NCI-H510A treated with DMSO at 0.1 percent for 48 hours (cell line): ENCODE data around the gene GLI3.
"Not testable (repeated sequence)": the region's sequence is repeated elsewhere in the genome, so short reads cannot be mapped to it uniquely, and the experiment has no call there.

Experiments
- DNase-seq: peaks from one replicate; lab custom pipeline; 2025; lab: John Stamatoyannopoulos, UW

GLI3 gene

DNA sequence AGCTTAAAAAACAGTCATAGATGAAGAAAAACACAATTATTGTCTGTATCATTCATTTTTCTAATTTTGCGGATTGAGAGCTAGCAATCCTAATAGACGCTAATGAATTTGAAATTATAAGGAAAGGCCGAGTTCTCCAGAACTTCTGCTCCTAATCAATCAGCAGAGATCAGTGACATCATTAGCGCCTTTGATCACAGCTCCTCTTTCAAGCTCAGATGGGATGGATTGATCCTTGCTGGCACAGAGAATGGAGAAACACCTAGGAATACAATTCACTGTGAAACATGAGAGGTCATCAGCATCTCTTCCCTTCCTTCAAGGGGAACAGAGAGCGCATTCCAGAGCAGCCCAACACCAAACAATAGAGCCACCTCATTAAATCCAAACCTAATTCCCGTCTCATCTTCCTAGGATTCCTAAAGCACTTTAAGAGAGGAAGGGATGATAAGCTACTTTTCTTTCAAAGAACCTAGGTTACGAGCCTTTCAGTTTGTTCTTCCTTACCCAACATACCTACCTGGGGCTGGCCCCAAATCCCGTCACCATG is 24.4 kb downstream of the GLI3 start:
- no peak for DNase-seq

DNA sequence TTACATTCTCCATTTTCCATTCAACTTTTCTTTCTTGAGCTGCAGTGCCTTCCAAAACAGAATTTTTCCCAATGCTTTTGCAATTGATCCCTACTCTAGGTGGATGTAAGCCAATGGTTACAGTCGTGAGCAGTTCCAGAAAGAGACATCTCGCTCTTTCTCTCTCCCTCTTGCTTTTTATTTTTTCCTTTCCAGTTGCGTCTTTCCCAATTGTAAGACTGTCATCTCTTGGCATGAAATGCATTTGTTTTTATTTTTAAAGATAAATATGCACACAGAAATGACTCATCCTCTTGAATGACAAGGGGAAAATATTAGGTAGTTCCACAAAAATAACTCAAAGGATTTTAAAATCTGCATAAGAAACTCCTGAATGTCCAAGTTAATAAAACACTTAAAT is 25.1 kb downstream of the GLI3 start:
- no peak for DNase-seq

DNA sequence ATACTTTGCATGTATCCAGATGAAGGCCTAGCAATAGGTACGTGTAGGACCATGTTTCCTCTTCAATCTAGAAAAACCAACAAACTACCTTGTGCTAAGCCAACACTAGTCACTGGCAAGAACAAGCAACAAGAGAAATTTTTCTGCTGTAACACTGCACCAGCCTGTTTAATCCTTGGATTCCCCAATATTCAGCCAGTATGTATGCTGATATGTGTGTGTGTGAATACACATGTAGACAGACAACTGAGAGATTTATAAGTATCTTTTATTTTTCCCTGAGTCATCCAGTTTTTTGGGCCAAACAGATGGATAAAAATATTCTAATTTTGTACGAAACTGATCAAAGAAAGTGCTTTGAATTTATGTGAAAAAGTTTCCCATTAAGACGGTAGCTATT is 26.2 kb downstream of the GLI3 start:
- no peak for DNase-seq

DNA sequence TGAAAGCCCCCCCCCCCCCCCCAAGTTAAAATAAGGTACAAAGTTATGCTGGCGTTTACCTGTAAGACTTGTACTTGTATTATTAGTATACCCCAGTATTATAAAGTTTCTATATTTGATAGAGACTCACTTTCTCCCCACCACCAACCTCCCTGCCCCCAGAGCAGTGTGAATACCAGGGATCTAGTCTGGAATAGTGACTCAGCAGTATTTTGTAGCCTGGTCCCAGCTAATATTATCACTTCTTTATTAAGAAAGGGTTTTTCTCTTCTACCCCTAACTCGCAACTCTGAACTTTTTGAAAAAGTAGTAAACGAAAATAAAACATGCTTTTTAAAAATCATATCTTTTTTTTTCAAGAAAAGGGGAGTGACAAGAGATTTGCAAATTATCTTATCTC is 26.7 kb downstream of the GLI3 start:
- DNase-seq: no peak

DNA sequence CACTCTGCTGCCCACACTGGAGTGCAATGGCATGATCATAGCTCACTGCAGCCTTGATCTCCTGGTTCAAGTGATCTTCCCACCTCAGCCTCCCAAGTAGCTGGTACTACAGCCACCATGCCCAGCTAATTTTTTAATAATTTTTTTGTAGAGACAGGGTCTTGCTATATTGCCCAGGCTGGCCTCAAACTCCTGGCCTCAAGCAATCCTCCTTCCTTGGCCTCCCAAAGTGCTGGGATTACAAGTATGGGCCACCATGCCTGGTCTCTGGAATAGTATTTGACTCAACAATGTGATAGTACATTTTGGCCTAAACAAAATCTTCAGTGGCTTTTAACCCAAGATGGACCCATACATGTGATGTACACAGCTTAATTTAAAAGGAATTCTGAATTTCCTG is 27.9 kb downstream of the GLI3 start:
- not testable (repeated sequence) for DNase-seq

DNA sequence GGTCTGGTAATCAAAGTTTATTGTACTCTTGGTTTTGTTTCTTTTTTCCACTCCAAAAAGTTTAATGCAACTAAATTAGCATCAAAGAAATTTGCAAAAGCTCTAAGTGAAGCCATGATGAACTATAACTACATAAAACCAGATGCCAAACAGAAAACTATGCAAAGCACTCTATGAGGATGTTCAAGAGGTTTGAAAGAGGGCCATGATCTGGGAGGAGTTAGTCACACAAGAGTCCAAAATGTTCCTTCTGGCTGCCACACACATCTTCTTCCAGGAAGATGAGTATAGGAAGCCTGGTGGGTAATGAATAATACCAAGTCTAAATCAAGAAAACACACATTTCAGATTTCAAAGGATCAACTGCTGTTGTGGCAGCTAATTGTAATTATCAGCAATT is 28.4 kb downstream of the GLI3 start:
- DNase-seq: no peak

DNA sequence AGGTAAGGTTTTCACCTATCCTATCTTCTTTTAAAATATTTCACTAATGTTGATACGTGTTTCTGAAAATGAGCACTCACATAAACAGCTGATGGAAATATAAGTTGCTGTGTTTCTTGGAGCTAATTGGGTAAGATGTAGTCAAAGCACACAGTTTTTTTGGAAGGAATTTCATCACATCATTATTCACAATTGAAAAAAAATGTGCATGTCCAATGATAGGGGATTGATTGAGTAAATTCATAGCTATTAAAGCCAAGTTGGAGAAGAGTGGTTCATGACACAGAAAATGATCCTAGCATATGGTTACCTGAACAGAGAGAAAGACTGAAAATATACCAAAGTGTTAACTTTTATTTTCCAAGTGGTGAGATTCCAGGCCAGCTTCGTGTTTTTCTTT is 29.6 kb downstream of the GLI3 start:
- DNase-seq: no peak

DNA sequence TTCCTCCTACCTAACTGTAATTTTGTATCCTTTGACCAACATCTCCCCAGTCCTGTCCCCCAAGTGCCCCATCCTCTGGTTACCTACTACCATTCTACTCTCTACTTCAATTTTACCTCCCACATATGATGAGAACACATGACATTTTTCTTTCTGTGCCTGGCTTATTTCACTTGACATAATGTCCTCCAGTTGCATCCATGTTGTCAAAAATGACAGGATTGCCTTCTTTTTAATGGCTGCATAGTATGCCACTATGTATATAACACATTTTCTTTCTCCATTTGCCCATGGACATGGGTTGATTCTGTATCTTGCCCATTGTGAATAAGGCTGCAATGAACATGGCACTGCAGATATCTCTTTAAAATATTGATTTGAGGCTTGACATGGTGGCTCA is 33.7 kb downstream of the GLI3 start:
- DNase-seq: no peak

DNA sequence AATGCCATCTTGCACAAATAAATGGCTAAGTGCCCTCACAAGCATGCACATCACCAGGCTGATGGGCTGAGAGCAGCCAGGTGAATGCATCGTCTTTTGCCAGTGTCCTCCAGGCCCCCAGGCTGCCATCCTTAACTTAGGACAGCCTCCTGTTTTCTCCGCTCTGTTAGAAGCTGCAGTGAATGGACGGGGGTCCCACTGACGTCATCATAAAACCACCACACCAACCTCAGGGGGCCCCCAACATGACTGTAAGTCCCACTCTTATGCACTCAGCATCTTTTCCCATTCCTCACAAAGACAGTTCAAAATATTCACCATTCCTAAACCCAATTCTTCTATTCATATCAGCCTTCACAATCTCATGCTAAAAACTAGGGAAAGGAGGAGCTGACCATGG is 34.4 kb downstream of the GLI3 start:
- no peak for DNase-seq

DNA sequence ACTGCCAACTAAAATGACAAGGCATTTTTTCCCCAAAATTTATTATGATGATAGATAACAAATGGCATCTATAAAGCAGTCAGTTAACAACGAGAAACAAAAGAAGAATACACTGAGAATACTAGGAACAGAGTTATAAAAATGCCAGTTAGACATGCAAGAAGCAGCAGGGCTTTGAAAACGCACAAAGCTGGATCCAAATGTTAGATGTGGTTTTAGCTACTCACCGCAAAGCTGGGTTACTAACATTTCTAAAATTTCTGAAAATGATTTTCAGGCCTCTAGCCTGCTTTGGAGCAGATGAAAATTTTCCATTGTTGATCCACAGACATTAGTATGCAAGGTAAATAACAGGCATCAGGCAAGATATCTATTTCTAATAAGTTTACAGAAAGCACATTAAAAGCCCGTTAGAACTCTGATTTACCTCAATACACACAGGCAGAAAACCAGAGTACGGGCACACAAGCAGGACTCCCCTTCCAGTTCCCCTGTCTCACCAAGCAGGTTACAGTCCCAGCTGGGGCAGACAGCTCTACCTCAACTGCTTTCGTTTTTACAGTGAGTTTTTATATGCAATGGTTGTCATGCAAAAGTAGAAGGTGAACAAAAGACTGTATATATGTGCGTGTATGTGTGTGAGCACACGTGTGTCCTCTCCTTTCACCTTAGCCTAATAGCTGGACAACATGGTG is 37.9 kb downstream of the GLI3 start:
- no peak for DNase-seq

DNA sequence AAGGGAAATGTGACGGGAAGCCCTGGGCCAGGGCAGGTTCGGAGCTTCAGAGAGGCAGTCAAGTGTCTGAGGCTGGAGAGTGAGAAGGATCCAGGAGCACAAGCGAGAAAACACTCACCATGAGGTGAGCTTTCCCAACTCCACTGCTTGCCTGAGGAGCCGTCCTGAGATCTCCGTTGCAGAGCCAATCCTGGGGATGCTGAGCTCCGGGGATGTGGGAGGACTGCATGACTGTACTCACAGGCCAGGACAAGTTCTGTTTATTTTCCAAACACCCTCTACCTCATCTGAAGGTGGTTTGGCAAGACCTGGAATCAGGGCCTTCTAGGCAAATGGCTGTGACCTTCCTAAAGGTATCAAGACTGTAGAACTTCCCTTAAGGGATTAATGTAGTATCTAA is 38.7 kb downstream of the GLI3 start:
- DNase-seq: no peak

DNA sequence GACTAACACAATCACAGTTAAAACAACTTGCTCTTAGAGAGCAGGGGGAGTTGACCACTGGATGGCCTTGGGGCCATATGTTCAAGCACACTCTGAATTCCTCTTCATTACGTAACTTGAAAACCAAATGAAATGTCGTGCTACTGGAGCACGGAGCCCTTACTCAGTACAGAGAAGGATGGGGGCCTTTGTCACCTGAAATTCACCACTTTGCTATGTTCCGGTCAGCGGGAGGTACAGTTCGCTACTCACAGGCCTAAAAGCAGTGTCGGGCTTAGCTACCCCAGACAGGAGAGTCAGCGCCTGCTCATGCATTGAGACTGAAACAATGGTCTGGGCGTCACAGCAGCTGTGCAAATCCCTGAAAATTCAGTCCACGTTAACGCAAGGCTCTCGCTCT is 39.6 kb downstream of the GLI3 start:
- DNase-seq: no peak

DNA sequence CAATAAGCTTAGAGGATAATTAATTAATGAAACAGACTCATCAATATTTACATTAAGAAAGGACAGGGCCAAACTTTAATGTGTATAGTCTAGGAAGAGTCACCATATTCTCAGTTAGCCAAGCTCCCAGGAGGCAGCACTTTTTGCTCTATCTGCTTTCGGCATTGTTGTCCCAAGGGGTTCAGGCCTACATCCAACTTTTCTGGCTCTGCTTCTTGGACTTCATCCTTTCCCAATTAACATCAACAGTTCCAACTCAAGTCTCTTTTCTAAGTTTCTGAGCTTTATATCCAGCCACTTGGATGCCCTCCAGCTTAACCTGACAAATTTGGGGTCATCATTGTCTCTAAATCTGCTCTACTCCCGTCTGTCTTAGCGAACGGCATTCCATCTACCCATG is 42.8 kb downstream of the GLI3 start:
- DNase-seq: no peak

DNA sequence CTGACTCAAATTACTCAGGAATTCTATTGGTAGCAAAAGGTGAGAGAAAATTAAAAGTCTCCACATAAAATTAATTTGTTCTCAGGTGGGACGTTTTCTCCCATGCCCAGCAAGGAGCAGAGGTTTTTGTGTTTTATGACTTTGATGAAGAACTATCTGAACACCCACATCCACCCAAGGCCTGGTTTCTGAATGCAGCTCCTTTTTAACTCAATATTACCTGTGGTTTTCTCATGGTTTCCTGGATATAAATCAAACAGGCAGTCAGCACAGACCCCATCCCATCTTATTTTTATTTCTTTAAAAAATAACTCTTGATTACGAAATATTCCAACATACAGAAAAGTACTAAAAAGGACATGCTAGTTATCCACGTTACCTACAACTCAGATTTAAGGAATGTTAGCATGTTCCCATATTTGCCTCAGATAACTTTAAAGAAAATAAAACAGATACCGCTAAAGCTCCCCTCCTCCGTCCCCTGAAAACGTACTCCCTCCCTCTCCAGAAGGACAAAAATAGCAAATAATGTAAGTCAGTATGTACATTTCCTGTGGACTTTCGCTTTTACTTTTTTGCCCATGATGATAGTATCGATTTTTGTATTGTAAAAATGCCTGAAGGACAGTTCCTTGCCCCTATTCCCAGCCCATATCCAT is 43.4 kb downstream of the GLI3 start:
- DNase-seq: no peak

DNA sequence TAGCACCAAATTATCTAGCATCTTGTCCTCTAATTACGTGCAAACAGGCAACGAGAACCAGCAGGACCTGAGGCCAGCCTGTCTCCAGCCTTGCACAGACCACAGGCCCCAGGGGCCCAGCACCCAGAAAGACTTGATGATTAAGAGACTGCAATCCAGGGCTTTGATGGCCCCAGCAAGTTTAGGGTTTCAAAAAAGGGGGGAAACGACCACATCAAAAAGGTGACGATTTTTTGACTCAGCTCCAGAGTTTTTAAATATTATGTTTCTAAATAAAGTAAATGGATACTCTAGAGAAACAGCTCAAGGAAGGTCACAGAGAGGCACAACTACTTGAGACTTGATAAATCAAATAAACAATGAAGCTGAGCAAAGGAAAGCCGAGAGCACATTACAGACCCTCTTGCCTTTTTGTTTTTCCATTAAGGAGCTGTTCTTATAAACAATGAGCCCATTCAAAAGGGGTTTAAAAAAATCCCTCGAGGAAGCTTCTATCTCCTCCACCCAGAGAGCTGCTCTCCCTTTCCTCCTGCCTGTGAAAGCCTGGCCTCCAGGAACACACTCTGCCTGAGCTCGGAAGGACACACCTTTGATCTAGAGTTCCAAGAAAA is 44.1 kb downstream of the GLI3 start:
- no peak for DNase-seq

DNA sequence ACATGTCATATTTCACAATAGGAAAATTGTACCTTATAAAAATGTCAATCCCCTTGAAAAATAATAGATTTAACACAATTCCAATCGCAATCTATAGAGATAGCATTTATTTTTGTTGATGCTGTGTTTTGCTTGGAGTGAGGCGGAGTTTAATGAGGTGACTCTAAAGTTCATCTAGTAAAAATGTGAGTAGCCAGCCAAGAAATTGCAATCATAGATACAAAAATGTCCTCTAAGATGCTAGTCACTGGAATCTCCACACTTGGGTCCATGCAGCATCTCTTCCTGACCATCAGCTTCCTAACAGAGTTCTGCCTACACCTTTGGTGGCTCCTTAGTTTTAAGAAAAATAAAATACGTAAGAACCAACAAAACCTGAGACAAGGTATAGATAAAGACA is 44.9 kb downstream of the GLI3 start:
- DNase-seq: no peak

DNA sequence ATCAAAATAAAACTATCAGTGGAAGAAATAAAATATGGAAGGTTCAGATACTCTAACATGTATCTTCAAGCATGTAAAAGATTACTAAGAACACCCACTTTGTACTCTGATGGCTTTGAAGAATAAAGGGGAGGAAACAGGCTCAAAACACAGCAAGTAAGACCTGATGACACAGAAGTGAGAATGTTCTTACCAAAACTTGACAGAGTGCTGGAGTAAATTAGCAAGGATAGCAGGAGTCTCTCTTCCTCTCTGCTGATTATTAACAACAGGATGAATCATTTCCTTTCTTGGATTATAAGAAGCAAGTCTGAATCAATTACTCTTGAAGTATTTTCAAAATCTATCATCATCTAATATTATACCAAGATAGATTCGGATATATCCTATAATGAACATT is 47.5 kb downstream of the GLI3 start:
- no peak for DNase-seq

DNA sequence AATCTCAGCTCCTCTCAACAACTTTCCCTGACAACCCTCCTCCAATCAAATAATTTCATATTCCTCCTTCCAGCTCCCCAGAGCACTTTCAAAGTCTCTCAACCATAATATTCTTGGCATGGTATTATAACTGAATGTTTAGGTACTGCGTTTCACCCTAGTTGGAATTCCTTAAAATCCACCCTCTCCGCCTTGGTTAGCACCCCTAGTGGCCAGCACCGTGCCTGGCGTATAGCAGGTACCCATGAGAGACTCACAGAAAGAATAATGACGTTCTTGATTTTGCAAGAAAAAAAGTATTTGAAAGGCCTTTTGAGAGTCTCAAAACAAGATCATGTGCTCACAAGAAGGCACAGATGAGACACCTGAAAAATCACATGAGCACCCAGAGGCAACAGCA is 50.9 kb downstream of the GLI3 start:
- no peak for DNase-seq

DNA sequence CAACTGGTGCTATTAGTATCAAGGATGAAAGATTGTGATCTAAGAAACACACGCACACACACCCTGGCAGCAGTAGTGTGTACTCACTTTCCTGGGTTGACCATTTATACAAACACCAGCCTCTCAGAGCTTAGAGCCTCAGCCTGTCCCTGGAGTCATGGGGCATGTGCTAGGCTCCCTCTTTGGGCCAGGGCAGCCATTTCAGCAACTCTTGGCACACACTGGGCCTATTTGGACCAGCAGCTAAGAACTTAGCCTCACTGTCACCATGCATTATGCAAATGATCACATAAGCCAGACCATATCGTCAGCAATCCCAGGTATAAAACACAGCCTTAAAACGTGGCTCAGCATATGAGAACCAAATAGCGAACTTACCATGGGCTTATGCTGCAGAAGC is 51.3 kb downstream of the GLI3 start:
- DNase-seq: no peak

DNA sequence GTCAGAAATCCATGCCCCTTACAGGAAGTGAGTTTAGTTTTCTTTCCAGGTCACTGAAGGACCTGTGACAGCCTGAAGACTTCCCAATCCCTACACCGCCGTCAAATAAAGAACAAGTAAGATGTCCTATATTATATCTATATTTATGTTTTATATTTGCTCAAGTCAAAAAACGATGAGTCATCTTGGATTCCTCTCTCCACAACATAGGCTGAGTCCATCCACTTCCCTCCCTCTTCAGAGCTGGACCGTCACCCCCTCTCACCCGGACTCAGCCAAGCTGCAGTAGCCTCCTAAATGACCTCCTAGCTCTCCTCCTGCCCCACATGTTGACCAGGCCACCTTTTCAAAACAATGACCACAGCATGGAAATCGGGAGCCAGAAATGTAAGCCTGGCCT is 53.5 kb downstream of the GLI3 start:
- no peak for DNase-seq

DNA sequence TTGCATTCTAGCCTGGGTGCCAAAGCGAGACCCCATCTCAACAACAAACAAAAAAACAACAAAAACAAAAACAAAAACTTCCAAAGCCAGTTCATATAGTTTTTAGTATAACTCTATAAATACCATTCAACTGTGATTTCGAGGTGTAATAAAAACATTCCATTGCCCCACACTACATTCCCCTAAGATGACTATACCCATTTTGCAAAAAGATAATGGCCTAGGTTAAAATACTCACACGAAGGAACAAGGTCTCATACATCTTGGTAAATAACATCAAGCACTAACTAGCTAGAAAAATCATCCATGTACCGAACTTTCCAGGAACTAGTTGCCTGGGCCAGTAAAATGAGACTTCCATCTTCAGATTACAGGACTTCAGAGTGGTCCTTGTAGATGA is 55.4 kb downstream of the GLI3 start:
- no peak for DNase-seq

DNA sequence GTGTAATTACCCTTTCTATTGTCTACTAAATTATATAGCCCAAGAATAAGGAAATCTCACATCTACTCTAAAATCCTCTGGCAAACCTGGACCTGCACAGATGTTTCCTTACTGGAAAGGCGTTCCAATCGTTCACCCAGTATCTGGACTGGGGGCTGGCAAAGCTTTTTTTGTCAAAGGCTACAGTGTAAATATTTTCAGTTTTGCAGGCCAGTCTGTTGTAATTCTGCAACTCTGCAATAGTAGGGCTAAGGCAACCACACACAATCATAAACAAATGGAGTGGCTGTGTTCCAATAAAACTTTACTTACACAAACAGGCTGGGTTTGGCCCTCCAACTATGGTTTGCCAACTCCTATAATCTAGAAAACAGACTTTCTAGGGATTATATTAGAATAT is 56.2 kb downstream of the GLI3 start:
- DNase-seq: no peak

DNA sequence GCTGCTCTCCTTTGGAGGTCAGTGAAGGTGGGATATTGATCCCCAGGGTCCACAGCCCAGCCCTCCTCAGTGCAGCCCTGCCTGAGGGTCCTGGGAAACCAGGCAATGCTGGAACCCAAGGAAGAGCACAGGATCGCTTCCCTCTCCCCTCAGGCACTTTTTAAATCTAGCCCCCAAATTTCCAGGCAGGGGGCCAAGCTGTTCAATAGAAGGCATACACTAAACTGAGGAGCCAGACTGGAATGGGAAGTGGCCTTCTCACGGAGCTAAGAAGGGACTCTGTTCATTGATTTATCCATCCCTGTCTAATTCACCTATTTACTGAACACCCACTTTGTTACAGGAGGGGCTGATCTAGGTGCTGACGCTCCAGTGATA is 60.3 kb downstream of the GLI3 start:
- no peak for DNase-seq
